ENCODE results near the gene FGFBP1.

Gene FGFBP1

GRCh38 chr4:15938640-15939039 is at the start of gene FGFBP1:
Gene FGFBP1 (minus strand): TSS chr4:15938740. CDS start chr4:15936632, 2,108 bp downstream.
- H3K4me3 ChIP-seq (ENCODE audit: low read depth, low read length): no peak within 1 kb of the TSS
- no peak for TF ChIP-seq CTCF (IDR thresholded peaks at IDR 0.05; ENCODE audit: low read depth, low read length, missing control alignments)
- no peak for DNase-seq (ENCODE audit: low read depth)

DNA sequence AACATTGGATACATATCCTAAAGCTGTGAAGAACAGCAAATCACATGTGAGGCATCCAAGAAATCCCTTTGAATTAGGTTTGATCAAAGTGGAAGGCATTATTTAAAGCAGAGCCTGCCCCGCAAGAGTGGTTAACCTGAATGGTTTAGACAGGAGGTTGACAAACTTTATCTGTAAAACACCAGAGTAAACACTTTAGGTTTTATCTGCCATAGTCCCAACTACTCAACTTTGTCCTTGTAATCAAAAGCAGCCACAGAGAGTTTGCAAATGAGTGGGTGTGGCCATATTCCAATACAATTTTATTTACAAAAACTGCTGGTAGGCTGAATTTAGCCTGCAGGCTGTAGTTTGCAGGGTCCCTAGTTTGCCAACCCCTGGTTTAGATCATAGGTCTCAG is 49.7 kb upstream of the FGFBP1 start:
- no peak for DNase-seq (ENCODE audit: low read depth)
- no peak for TF ChIP-seq CTCF (IDR thresholded peaks at IDR 0.05; ENCODE audit: low read depth, low read length, missing control alignments)
- H3K4me3 ChIP-seq (ENCODE audit: low read depth, low read length): no peak overlapping the region

DNA sequence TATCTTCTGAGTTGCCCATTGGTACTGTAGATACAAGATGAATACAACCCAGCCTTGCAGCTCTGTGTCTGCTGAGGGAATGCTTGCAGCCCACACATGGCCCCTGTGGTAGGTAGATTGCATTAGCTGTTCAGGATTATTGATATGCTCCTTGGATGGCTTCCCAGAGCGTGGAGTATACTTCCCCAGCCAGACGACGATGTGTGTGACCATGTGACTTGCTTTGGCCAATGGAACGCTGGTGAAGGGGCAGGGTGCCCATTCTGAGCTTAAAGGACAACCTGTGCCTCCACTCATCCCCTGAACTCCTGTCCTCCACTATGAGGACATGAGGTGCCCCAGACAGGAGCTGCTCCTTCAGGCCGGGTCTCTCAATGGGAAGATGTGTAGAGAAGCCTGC is 48.4 kb upstream of the FGFBP1 start:
- DNase-seq (ENCODE audit: low read depth): no peak
- no peak for TF ChIP-seq CTCF (IDR thresholded peaks at IDR 0.05; ENCODE audit: low read depth, low read length, missing control alignments)
- H3K4me3 ChIP-seq (ENCODE audit: low read depth, low read length): no peak overlapping the region

DNA sequence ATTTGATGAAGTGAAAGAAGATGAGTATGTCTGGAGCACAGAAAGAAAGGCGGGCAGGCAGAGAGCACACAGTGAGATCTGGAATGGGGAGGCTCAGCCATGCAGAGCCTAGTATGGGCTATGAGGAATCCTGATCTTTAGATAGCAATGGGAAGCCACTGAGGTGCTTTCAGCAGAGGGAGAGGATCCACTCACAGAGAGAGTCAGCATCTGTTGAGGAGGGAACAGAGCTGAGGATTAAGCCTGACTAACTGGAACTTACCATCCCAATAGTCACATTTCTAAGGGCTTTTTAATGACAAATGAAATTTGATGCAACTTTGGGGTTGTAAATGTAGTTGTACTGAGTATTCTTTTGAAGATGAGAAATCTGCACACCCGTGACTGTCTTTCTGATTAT is 45.1 kb upstream of the FGFBP1 start:
- no peak for TF ChIP-seq CTCF (IDR thresholded peaks at IDR 0.05; ENCODE audit: low read depth, low read length, missing control alignments)
- H3K4me3 ChIP-seq (ENCODE audit: low read depth, low read length): no peak overlapping the region
- DNase-seq (ENCODE audit: low read depth): no peak

GRCh38 chr4:15982842-15983524 is 44.4 kb upstream of the FGFBP1 start:
- H3K4me3 ChIP-seq (ENCODE audit: low read depth, low read length): no peak overlapping the region
- DNase-seq (ENCODE audit: low read depth): no peak
- TF ChIP-seq CTCF (IDR thresholded peaks at IDR 0.05; ENCODE audit: low read depth, low read length, missing control alignments): no peak

DNA sequence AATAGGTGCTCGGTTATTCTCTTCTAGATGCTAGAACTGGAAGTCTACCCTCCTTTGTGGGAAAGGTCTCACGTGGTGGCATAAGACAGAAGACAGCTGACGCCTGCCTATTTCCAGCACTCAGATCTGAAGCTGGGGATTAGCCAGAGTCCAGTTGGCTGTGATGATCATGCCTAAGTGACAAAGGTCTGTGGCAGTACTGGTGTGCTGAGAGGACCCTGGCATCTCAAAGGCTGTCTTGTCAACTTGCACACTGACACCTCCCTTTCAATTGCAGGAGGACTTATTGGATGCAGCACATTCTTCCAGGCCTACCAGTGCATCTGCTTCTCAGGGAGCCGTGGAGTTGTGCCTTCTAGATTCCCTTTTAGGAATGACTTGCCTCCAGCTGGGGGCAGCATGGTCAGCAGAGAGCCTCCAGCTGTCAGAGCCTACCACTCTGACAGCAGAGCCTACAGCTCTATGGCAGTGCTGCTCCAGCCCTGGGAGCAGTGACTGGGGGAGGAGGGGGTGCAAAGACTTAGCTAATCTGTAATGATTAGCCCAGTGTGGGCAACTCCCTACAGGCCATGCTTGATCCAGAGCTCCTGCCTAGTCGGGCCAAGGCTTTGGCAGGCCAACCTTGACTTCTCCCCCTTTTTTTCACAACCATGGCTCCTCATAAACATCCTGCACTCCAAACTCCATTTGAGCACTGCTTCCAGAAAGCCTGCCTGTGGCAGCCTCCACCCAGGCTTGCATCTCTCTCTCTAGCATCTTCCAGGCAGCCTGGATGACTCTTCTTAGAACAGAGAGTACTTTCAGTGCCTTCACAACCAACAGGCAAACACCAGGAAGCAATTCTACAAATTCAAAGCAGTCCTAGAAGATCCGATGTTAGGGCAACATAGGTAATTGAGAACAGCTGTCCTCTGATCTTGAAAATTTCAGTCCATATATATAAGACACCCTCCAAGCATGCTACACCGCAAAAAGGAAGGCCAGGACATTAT is 38.2 kb upstream of the FGFBP1 start:
- TF ChIP-seq CTCF (IDR thresholded peaks at IDR 0.05; ENCODE audit: low read depth, low read length, missing control alignments): no peak
- no peak for DNase-seq (ENCODE audit: low read depth)
- no peak overlapping the region for H3K4me3 ChIP-seq (ENCODE audit: low read depth, low read length)

Measured in GM12864 (cell line).